Kidney capillary endothelial cell (primary cell): ENCODE results near the gene CCDC40.

Experiments
- DNase-seq: peaks from one replicate; pipeline ENCODE4 v3.0.0-alpha.2; 2018; ENCODE audit warnings: low spot score

CCDC40 gene

GRCh38 chr17:80000136-80000535 is 36.3 kb upstream of the CCDC40 start:
- DNase-seq: no peak

- no peak for DNase-seq
Observed at GRCh38 chr17:80000981-80001775, 35.3 kb upstream of the CCDC40 start.

DNA sequence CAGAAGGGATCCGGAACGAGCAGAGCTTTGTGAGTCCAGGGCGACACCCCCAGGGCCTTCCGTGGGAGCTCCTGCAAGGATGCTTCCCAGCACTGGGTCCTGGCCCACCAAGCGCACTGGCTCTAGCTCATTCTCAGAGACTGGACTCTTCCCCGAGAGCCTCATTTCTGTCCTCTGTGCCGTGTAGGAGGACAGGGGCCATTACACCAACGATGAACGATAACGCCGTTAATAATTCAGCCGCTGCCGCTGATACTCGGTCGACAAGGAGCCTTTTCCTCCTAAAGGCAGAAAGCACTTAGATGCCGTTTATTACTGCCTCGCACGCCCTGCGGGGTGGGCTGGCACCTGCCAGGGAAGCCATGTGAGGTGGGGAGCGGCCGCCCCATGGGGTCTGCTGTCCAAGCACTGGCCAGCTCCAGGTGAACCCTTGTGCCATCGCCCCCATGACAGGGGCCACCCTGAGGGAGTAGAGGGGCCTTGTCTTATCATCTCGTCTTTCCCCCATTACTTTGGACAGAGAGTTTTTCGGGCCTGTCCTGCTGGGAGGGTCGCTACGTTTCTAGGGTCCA is 34.3 kb upstream of the CCDC40 start:
- DNase-seq: no peak

- no peak for DNase-seq
Observed at GRCh38 chr17:80002690-80003490, 33.6 kb upstream of the CCDC40 start.

DNA sequence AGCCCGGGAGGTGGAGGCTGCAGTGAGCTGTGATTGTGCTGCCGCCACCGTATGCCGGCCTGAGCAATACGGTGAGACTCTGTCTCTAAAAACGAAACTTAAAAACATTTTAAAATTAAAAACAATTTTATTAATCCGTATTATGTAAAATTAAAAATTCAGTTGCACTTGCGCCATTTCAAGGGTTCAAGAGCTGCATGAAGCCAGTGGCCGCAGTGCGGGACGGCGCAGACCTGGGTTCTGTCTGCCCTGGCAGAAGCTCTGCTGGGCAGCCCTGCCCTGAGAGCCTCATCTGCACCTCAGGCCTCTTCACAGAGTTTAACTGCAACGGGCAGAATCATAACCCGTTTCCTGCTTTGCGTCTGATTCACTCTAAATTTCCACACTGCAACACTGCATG is 32.5 kb upstream of the CCDC40 start:
- no peak for DNase-seq

DNA sequence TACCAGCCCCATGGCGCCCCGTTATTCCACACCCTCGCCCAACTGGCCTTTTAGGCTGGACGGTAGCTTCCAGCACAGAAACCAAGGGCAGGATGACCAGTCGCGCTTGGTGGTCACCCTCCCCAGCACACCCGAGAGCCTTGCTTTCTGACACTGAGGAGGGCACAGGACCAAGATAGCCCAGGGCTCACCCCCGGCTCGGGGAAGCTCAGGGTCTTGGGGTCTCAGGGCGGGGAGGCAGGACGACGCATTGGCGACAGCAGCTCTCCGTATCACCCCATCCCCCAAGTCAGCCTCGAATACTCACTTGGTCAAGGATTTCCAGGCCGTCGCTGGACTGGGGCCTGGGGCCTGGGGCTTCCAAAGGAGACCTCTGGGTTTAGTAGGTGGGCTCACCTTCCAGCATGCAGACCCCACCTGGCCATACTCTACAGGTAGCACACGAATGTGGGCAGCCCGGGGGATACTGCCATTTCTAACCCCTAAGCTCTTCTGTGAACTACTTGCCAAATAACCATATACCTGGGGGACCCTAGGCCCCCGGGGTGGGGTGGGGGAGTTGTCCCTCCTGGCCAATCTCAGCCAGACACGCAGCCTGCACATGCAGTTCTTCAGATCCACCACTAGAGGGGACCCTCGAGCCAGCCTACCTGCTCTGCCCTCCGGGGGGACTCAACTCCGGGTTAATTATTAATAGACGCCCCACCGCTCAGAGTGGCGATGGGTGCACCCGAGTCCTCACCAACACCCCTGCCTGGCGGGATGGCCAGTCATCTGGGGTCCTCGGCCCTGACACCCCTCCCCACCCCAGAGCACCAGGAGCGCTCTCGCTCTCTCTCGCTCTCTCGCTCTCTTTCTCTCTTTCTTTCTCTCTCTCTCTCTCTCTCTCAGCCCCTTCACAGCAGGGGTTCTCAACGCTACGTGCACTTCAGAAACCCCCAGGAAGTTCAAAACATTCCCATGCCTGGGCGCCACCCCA is 30.8 kb upstream of the CCDC40 start:
- DNase-seq: peak; percentile 40

GRCh38 chr17:80006339-80006720 is 30.1 kb upstream of the CCDC40 start:
- no peak for DNase-seq

GRCh38 chr17:80006811-80007752 is 29.4 kb upstream of the CCDC40 start:
- no peak for DNase-seq

DNA sequence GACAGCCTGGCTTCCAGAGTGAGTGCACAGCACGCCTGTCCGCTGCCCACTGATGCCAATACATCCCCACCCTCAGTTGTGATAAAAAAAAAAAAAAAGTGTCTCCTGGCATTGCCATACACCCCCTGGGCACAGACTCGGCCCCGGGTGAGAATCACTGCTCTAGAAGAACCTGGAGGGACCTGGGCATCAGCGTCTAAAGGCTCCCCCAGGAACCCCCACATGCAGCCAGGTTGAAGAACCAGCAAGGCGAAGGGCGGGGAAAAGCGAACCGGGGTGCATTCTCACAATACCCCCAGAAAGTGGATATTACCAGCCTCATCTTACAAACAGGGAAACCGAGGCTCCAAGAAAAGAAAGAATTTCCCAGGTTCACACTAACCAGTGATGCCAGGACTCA is 28.5 kb upstream of the CCDC40 start:
- no peak for DNase-seq

- DNase-seq: peak; percentile 58
Observed at GRCh38 chr17:80008383-80008840, 28.0 kb upstream of the CCDC40 start.

- DNase-seq: no peak
Observed at GRCh38 chr17:80008848-80009247, 27.6 kb upstream of the CCDC40 start.

DNA sequence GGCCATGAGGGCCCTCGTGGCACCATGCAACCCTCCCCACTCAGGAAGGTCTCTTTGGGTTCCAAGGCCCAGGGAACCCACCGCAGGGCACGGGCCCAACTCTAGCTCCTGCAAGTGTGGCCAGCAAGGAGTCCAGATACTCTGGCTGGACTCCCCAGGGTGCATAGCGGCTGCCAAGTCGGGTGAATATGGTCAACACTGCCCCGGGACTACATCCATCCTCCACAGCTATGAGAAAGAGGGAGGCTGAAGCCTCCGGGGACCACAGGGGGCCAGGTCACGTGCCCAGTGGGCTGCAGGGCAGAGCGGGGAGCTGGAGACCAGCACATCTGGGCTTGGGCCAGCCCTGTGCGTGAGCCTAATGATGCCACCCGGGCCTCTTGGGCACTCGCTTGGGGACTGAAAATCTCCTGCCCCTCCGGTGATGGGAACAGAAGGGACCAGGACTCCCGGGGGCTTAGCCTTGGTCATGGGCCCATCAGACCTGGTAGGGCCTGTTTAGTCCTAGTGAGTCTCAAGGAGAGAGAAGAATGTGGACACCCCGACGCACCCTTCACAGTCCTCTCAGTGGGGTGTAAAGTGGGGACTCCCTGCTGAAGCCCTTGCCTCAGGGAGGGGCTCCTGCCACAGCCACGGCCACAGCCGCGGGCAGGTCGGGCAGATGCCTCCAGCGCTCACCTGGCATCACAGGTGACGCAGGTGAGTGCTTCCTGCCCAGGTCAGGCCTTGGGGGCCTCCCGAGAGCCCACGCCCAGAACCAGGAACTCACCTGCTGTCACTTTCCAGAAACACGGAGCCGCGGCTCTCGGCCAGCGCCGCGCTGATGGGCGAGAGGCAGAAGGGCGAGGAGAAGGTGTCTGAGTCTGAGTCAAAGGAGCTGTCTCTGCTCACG is 26.8 kb upstream of the CCDC40 start:
- no peak for DNase-seq

DNA sequence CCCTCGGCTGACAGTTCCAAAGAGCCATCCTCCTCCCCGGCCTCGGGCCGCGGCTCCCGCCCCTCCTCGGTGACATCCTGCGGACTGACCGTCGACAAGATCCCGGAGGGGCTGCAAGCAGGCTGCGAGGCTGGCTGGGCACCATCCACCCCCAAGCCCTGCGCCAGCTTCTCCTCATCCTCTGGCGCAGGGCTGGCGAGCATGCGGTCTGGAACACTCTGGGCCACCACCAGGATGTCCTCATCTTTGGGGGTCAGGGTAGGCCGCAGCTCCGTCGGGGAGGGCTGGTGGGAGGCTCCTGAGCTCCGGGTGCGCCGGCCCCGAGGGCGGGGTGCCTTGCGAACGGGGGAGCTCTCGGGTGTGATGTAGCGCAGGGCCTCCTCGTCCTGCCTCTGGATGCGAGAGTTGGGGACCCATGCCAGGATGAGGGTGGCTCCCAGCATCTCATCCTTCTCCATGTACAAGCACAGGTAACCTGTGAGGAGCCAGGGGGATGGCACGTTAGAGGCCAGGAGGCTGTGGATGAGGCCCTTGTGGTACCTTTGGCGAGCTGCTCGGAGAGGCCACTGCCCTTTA is 26.1 kb upstream of the CCDC40 start:
- DNase-seq: no peak

GRCh38 chr17:80011989-80012555 is 24.4 kb upstream of the CCDC40 start:
- no peak for DNase-seq

DNA sequence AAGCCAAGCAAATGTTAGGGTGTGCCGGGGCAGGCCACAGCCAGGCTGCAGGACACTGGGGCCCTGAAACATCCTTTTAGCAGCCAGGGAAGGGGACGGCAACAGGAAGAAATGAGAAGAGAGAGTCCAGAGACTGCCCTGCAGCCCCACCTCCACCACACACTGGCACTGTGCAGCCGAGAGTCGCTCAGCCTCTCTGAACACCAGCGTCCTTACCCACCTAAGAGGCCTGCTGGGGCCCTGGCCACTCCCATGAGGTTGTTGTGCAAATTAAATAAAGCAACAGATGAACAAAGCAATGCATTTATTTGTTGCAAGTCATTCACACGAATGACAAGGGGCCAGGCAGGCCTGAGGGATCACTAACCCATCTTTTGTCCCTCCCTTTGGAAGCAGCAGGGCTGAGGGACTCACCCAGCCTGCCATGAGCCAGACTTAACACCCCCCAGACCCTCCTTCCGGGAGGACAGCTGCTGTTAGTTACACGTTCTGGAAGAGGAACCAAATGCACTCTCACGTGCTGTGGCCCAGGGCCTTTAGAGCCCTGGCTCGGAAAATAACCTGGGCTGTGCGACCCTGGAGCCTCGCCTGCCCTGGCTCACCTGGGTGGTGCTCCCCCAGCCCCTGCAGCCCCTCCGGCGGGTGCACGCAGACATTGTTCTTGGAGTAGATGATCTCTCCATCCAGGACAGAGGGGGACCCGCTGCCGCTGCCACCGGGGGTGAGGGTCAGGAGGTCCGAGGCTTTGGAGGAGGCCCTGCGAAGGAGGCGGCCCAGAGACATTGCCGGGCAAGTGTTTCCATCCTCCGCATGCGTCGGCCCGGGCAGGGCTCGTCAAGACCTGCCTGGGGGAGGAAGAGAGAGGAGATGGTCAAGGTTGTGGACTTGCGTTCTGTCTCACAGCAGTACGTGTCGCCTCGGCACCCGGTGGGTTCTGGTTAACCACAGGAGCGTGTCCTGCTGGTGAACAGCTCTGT is 23.4 kb upstream of the CCDC40 start:
- DNase-seq: no peak

GRCh38 chr17:80017226-80018010 is 19.0 kb upstream of the CCDC40 start:
- DNase-seq: no peak
